ENCODE measurements around the gene ZBBX. TPM values are rescaled to one million over a fixed set of nuclear protein-coding genes. Genes with fewer than 3 reads are reported as not detected.

The ZBBX gene, protein sequence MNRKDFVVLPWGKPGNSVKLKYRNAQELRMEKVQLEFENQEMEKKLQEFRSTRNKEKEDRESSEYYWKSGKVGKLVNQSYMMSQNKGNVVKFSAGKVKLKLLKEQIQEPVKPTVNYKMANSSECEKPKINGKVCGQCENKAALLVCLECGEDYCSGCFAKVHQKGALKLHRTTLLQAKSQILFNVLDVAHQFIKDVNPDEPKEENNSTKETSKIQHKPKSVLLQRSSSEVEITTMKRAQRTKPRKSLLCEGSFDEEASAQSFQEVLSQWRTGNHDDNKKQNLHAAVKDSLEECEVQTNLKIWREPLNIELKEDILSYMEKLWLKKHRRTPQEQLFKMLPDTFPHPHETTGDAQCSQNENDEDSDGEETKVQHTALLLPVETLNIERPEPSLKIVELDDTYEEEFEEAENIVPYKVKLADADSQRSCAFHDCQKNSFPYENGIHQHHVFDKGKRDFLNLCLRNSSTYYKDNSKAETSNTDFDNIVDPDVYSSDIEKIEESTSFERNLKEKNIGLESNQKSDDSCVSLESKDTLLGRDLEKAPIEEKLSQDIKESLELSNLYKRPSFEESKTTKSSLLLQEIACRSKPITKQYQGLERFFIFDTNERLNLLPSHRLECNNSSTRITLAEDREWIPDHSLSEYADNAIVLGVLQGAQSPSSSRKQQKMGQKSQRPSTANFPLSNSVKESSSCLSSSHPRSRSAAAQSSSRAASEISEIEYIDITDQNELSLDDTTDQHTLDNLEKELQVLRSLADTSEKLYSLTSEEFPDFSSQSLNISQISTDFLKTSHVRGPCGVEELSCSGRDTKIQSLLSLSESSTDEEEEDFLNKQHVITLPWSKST
- 3.6 TPM for total RNA-seq

DNA sequence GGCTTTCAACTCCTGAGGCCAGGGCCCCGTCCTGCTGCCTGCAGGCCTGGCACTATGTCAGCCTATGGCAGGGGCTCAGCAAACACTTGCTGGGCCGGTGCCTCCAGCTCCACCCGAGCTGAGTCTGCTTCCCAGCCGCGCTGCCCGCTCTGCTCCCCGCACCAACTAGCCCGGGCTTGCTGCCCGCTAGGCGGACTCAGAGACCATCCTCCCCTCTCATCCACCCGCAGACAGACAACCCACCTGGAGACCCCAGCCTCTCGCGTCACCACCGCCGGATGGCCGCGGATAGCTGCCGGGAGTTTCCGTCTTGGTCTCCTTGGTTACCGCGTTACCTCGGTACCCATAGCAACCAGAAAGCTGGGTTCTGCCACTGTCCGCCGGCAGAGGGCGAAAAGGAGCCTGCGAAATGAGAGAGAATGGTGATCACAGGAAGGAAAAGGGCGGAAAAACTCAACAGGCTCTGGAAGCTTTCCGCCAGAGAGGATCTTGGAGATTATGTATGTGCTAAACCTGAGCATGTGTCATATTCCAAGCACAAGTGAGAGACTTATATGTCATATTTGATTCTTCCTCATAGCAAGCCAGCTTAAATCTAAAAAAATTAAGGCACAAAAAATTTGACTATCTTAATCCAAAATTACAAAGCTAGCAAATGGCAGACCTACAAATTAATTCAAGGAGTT, at the start of gene ZBBX:
ZBBX (minus strand) TSS at position 294 of the 686 bp plus-strand sequence. CDS start 7,396 bp downstream, outside the sequence.

Other genes starting within 250 kb of the ZBBX start
- 0.82 TPM for gene SERPINI2, start 93.7 kb upstream of the ZBBX start, total RNA-seq